Subcutaneous abdominal adipose tissue (tissue), 5 donors: ENCODE results near the gene SLC27A4.

ENCODE experiments used
- H3K27ac ChIP-seq: one replicate; pipeline ENCODE4 v1.7.0; 2013; ENCODE audit warnings: low read depth, mild to moderate bottlenecking, inconsistent platforms, low read length, moderate library complexity
- H3K27me3 ChIP-seq, 5 donors: one replicate each; pipeline ENCODE4 v1.7.0; 2013; ENCODE audit warnings: low read length in 5 of 5, inconsistent platforms in 1 of 5; ENCODE audit not compliant: control insufficient read depth in 5 of 5, insufficient read depth in 4 of 5
- H3K36me3 ChIP-seq, 5 donors: one replicate each; pipeline ENCODE4 v1.7.0; 2013; ENCODE audit warnings: low read length in 5 of 5; ENCODE audit not compliant: control insufficient read depth in 5 of 5, insufficient read depth in 5 of 5
- H3K4me1 ChIP-seq, 5 donors: one replicate each; pipeline ENCODE4 v1.7.0; 2013; ENCODE audit warnings: low read length in 5 of 5, mild to moderate bottlenecking in 3 of 5, moderate library complexity in 1 of 5; ENCODE audit not compliant: control insufficient read depth in 5 of 5, insufficient read depth in 5 of 5
- H3K4me3 ChIP-seq, 5 donors: one replicate each; pipeline ENCODE4 v1.7.0; 2013; ENCODE audit warnings: low read length in 5 of 5, low read depth in 1 of 5
- H3K9ac ChIP-seq, 5 donors: one replicate each; pipeline ENCODE4 v1.7.0; 2013; ENCODE audit warnings: low read length in 5 of 5, mild to moderate bottlenecking in 4 of 5, moderate library complexity in 3 of 5
- H3K9me3 ChIP-seq, 5 donors: one replicate each; pipeline ENCODE4 v1.7.0; 2013; ENCODE audit warnings: low read length in 5 of 5; ENCODE audit not compliant: control insufficient read depth in 5 of 5
- donor health status: healthy.
- donor health status: healthy.
- donor health status: healthy.
- donor health status: healthy.
- donor health status: healthy.

SLC27A4 gene

GRCh38 chr9:128342971-128343680, 2.8 kb downstream of the SLC27A4 start:
- Histone ChIP-seq H3K4me3 (no peak overlapping the region), H3K27me3 (no peaks in the 10 kb centered on the region), H3K9ac (no peak overlapping the region), H3K27ac (no peak overlapping the region), H3K9me3 (no peaks in the 10 kb centered on the region), H3K4me1 (peaks cover 3 to 17% (median 15%) of the 10 kb centered on the region in 5 donors), H3K36me3 (peaks cover 4 to 50% (median 42%) of the 10 kb centered on the region in 5 donors)

DNA sequence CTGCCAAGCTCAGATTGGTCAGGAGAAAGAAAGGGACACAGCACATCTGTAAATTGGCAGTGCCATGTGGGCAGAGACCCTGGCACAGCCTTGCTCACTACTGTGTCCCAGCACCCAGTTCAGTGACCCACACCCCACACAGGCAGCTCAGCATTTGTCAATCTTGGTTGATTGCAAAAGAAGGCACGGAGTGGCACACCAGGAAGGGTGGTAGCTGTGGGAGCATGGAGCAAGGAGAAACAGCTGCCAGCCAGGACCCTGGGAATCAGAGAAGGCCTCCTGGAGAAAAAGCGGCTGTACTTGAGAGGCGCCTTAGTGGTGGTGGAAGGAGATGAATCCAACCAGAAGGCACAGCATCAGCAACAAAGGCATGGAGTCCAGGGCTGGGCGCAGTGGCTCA, 3.5 kb downstream of the SLC27A4 start:
- no peaks in the 10 kb centered on the region for H3K9me3 ChIP-seq
- no peak overlapping the region for H3K27ac ChIP-seq
- no peak overlapping the region for H3K9ac ChIP-seq
- H3K4me3 ChIP-seq, result no peak overlapping the region
- H3K27me3 ChIP-seq, result no peaks in the 10 kb centered on the region
- peaks cover 3 to 17% (median 15%) of the 10 kb centered on the region in 5 donors for H3K4me1 ChIP-seq
- peaks cover 4 to 58% (median 49%) of the 10 kb centered on the region in 5 donors for H3K36me3 ChIP-seq

DNA sequence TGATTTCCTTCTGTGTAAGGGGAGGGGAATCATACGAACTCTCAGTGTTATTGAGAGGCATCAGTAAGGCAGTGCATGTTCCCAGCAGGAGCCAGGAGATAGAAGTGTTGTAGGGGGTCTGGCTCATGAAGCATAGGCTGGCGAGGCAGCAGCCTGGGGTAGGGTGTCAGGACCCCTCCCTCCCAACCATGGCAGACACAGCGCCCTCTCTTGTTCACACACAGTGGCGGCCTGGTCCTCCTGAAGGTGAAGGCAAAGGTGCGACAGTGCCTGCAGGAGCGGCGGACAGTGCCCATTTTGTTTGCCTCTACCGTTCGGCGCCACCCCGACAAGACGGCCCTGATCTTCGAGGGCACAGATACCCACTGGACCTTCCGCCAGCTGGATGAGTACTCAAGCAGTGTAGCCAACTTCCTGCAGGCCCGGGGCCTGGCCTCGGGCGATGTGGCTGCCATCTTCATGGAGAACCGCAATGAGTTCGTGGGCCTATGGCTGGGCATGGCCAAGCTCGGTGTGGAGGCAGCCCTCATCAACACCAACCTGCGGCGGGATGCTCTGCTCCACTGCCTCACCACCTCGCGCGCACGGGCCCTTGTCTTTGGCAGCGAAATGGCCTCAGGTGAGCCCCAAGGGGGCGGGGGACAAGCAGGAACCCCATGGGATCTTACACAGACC, 4.7 kb downstream of the SLC27A4 start:
- H3K4me1 ChIP-seq, result peaks cover 3 to 11% (median 10%) of the 10 kb centered on the region in 5 donors
- H3K27me3 ChIP-seq, result no peaks in the 10 kb centered on the region
- no peak overlapping the region for H3K27ac ChIP-seq
- no peak overlapping the region for H3K9ac ChIP-seq
- H3K9me3 ChIP-seq, result no peaks in the 10 kb centered on the region
- no peak overlapping the region for H3K4me3 ChIP-seq
- H3K36me3 ChIP-seq, result peaks cover 4 to 70% (median 61%) of the 10 kb centered on the region in 5 donors

- Histone ChIP-seq H3K9me3 (no peaks in the 10 kb centered on the region), H3K36me3 (peaks cover 4 to 75% (median 68%) of the 10 kb centered on the region in 5 donors), H3K4me1 (no peaks in the 10 kb centered on the region), H3K27ac (no peak overlapping the region), H3K4me3 (no peak overlapping the region), H3K9ac (no peak overlapping the region), H3K27me3 (no peaks in the 10 kb centered on the region)
These were observed 8.8 kb downstream of the SLC27A4 start for GRCh38 chr9:128349125-128349524.

- Histone ChIP-seq H3K27me3 (no peaks in the 10 kb centered on the region), H3K36me3 (peaks cover 4 to 72% (median 66%) of the 10 kb centered on the region in 5 donors), H3K9ac (no peak overlapping the region), H3K4me1 (no peaks in the 10 kb centered on the region), H3K27ac (no peak overlapping the region), H3K4me3 (no peak overlapping the region), H3K9me3 (no peaks in the 10 kb centered on the region)
These were observed 9.4 kb downstream of the SLC27A4 start for GRCh38 chr9:128349772-128350171.

DNA sequence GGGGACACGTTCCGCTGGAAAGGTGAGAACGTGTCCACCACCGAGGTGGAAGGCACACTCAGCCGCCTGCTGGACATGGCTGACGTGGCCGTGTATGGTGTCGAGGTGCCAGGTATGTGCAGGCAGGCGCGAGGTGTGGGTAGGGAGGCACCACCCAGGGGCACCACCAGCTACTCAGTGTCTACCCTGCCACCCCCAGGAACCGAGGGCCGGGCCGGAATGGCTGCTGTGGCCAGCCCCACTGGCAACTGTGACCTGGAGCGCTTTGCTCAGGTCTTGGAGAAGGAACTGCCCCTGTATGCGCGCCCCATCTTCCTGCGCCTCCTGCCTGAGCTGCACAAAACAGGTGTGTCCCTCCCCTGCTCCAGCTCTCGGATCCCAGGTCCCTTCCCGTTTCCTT, 15.1 kb downstream of the SLC27A4 start:
- no peak overlapping the region for H3K4me3 ChIP-seq
- no peaks in the 10 kb centered on the region for H3K27me3 ChIP-seq
- H3K9ac ChIP-seq, result no peak overlapping the region
- no peak overlapping the region for H3K27ac ChIP-seq
- H3K4me1 ChIP-seq, result no peaks in the 10 kb centered on the region
- peaks cover 0 to 54% (median 36%) of the 10 kb centered on the region in 5 donors for H3K36me3 ChIP-seq
- H3K9me3 ChIP-seq, result no peaks in the 10 kb centered on the region

- Histone ChIP-seq H3K36me3 (peaks cover 0 to 45% (median 26%) of the 10 kb centered on the region in 5 donors), H3K4me3 (no peak overlapping the region), H3K4me1 (peaks cover 6 to 15% (median 11%) of the 10 kb centered on the region in 5 donors), H3K27ac (no peak overlapping the region), H3K9me3 (no peaks in the 10 kb centered on the region), H3K9ac (no peak overlapping the region), H3K27me3 (no peaks in the 10 kb centered on the region)
These were observed 17.8 kb downstream of the SLC27A4 start for GRCh38 chr9:128358090-128358489.

- Histone ChIP-seq H3K27me3 (no peaks in the 10 kb centered on the region), H3K9me3 (no peaks in the 10 kb centered on the region), H3K4me1 (peaks cover 6 to 15% (median 11%) of the 10 kb centered on the region in 5 donors), H3K4me3 (no peak overlapping the region), H3K9ac (no peak overlapping the region), H3K27ac (no peak overlapping the region), H3K36me3 (peaks cover 0 to 40% (median 22%) of the 10 kb centered on the region in 5 donors)
These were observed 18.5 kb downstream of the SLC27A4 start for GRCh38 chr9:128358861-128359260.

GRCh38 chr9:128360826-128361225, 20.5 kb downstream of the SLC27A4 start:
- Histone ChIP-seq H3K27ac (no peak overlapping the region), H3K9ac (no peak overlapping the region), H3K9me3 (no peaks in the 10 kb centered on the region), H3K4me1 (peaks cover 10 to 28% (median 22%) of the 10 kb centered on the region in 5 donors), H3K27me3 (peaks cover 0 to 8% (median 5%) of the 10 kb centered on the region in 5 donors), H3K36me3 (peaks cover 0 to 26% (median 10%) of the 10 kb centered on the region in 5 donors), H3K4me3 (no peak overlapping the region)
